GM23248 (cell line): ENCODE results near the gene TAS2R42.

Source experiments
- EZH2 ChIP-seq: fragments of 200-600 bp; sonication (generic); IDR thresholded peaks from 2 replicates; pipeline ENCODE4 v1.6.1; 2018; ENCODE audit warnings: antibody characterized with exemption, mild to moderate bottlenecking; ENCODE audit not compliant: insufficient read depth, poor library complexity, severe bottlenecking
- EZH2phosphoT487 ChIP-seq: fragments of 200-600 bp; sonication (generic); IDR thresholded peaks from 2 replicates; pipeline ENCODE4 v1.6.1; 2018; ENCODE audit warnings: antibody characterized with exemption, moderate library complexity, mild to moderate bottlenecking, low read depth; ENCODE audit not compliant: insufficient read depth

GRCh38 chr12:11170810-11171144 lies 16.0 kb downstream of the TAS2R42 start:
- TF ChIP-seq EZH2 (no peak), EZH2phosphoT487 (no peak)
